Thymus (tissue), 11 donors: ENCODE data around the gene HMMR. TPM values are rescaled to one million over a fixed set of nuclear protein-coding genes. Genes with fewer than 3 reads are reported as not detected.
A peak's percentile ranks its signal among the peaks of the same experiment; 100 is the strongest.

Experiments used
- DNase-seq, 9 donors: peaks; one replicate each; pipeline ENCODE4 v3.0.0-alpha.2; 2013; ENCODE audit warnings: low spot score in 9 of 9, low read depth in 6 of 9, missing footprints in 1 of 9
- H3K27ac ChIP-seq, 2 donors: one replicate each; pipeline ENCODE4 v1.5.1; 2013; ENCODE audit warnings: control low read depth in 1 of 2, low read depth in 1 of 2, low read length in 1 of 2, mild to moderate bottlenecking in 1 of 2, moderate library complexity in 1 of 2
- H3K27me3 ChIP-seq, 2 donors: one replicate each; pipeline ENCODE4 v1.5.1; 2013; ENCODE audit warnings: low read length in 1 of 2; ENCODE audit not compliant: control insufficient read depth in 2 of 2, insufficient read depth in 1 of 2
- H3K36me3 ChIP-seq, 2 donors: one replicate each; pipeline ENCODE4 v1.5.1; 2013; ENCODE audit warnings: low read length in 1 of 2, mild to moderate bottlenecking in 1 of 2, moderate library complexity in 1 of 2; ENCODE audit not compliant: control insufficient read depth in 2 of 2, insufficient read depth in 2 of 2
- H3K4me1 ChIP-seq, 2 donors: one replicate each; pipeline ENCODE4 v1.5.1; 2013; ENCODE audit warnings: low read length in 2 of 2; ENCODE audit not compliant: control insufficient read depth in 2 of 2, insufficient read depth in 2 of 2
- H3K4me3 ChIP-seq, 2 donors: one replicate each; pipeline ENCODE4 v1.5.1; 2013; ENCODE audit warnings: low read length in 2 of 2, control low read depth in 1 of 2, mild to moderate bottlenecking in 1 of 2
- H3K9me3 ChIP-seq, 2 donors: one replicate each; pipeline ENCODE4 v1.5.1; 2013; ENCODE audit warnings: low read length in 1 of 2, mild to moderate bottlenecking in 1 of 2; ENCODE audit not compliant: control insufficient read depth in 2 of 2, insufficient read depth in 1 of 2
- WGBS: extraction: QIAGEN DNeasy Blood & Tissue Kit; methylation state at CpG from one replicate; pipeline ENCODE4 v1.1.7; 2013; 5-methylcytosine and 5-hydroxymethylcytosine counted together
- polyA plus RNA-seq: library from polyadenylated mRNA; stranded (reverse); fragments of 200-250 nt; gene quantifications from one replicate; pipeline ENCODE4 v1.2.3, GENCODE V29; 2013
- total RNA-seq: library from RNA; stranded (reverse); fragments of 120-200 nt; gene quantifications from one replicate; pipeline ENCODE4 v1.2.4, GENCODE V29; 2013
- donor health status: healthy.

The HMMR gene
- total and polyA plus RNA-seq, 2 donors: 6.2 to 54.9 TPM

DNA sequence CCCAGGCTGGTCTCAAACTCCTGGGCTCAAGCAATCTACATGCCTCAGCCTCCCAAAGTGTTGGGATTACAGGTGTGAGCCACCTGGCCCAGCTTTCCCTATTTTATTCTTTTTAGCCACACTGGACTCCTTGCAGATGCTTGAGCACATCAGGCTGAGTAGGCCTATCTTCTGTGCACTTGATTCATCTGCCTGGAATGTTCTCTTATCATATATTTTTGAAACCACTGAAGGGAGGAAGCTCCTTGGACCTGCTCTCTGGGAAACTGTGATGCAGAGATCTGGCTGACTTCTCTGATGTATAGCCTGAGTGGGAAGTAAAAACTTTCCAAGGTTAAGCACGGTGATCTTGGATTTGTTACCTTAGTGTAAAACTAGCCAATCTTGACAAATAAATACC, 38.5 kb downstream of the HMMR start:
- Histone ChIP-seq H3K4me3 (no peak overlapping the region), H3K36me3 (no peaks in the 10 kb centered on the region), H3K9me3 (no peaks in the 10 kb centered on the region), H3K27me3 (no peaks in the 10 kb centered on the region), H3K4me1 (peaks cover 0 to 4% of the 10 kb centered on the region in 2 donors), H3K27ac (no peak overlapping the region)
- no peak for DNase-seq
- WGBS: 96% methylated on average over 1 of the region's 1 CpG

DNA sequence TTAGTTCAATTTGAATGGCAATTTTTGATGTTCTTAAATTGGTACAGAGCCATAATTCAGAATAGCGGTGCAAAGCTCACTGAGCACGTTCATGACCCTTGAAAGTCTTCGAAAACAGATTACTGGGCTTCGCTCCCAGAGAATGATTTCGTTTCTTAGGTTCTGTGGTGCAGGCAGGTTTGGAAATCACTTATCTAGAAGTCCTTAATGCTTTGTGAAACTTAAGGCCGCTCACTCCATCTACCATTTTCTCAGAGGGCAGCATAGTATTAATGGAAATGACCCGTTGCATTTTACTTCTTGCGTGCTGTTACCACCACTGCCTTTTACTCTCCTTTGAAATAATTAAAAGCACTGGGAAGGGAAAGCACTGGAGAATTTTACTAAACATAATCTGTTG, 42.1 kb downstream of the HMMR start:
- WGBS: 89% methylated on average over 8 of the region's 8 CpGs
- no peaks in the 10 kb centered on the region for H3K36me3 ChIP-seq
- no peaks in the 10 kb centered on the region for H3K9me3 ChIP-seq
- peak overlapping the region in 1 of 2 donors; percentile 98 for H3K27ac ChIP-seq
- peaks cover 0 to 4% of the 10 kb centered on the region in 2 donors for H3K4me1 ChIP-seq
- no peaks in the 10 kb centered on the region for H3K27me3 ChIP-seq
- H3K4me3 ChIP-seq: peak overlapping the region; percentile 78 to 85
- no peak for DNase-seq

DNA sequence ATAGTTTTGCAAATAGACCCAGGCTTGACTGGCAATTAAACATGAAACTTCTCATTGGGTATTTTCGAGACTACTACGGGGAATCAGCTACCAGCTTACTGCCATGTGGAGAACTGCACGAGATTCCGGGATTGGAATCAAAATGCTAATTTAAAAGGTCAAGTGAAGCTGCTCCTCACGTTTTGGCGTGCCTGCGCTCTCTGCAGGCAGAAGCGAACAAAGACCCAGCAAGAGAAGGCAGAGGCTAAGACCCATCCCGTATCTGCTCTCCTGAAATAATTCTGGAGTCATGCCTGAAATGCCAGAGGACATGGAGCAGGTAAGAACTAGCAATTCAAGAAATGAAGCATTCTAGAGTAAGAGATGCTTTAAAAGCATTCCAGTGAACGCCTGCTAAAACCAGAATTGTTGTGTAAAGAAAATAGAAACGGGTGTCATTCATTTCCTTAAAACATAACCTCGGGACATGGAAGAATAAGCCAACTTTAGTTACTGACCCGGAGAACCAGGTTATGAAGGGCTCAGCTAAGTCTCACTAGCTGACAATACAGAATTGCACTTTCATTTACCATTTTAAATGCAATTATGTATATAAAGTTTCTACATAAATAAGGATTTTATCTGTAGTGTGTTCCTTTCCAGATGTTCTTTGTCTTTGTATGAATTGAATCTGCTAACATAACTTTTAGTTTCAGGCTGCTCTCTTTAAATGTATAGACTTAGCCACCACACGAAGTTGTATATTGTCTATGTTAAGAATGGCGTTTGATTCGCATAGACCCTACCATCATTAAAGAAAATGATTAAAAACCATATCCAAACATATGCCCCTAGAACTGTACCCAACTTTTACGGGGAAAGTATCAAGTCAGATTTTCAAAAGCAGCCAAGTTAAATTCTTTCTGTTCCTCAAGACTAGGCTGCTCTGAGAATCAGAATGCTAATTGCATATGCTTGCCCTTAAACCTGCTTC, 43.0 kb downstream of the HMMR start:
- under 1% methylated on average over 17 of the region's 17 CpGs for WGBS
- no peaks in the 10 kb centered on the region for H3K9me3 ChIP-seq
- peaks cover under 1 to 7% of the 10 kb centered on the region in 2 donors for H3K4me1 ChIP-seq
- H3K27me3 ChIP-seq: no peaks in the 10 kb centered on the region
- DNase-seq: peak; percentile 40 to 83 (median 55)
- peak overlapping the region; percentile 97 to 98 for H3K27ac ChIP-seq
- H3K36me3 ChIP-seq: no peaks in the 10 kb centered on the region
- H3K4me3 ChIP-seq: peak overlapping the region; percentile 78 to 85

DNA sequence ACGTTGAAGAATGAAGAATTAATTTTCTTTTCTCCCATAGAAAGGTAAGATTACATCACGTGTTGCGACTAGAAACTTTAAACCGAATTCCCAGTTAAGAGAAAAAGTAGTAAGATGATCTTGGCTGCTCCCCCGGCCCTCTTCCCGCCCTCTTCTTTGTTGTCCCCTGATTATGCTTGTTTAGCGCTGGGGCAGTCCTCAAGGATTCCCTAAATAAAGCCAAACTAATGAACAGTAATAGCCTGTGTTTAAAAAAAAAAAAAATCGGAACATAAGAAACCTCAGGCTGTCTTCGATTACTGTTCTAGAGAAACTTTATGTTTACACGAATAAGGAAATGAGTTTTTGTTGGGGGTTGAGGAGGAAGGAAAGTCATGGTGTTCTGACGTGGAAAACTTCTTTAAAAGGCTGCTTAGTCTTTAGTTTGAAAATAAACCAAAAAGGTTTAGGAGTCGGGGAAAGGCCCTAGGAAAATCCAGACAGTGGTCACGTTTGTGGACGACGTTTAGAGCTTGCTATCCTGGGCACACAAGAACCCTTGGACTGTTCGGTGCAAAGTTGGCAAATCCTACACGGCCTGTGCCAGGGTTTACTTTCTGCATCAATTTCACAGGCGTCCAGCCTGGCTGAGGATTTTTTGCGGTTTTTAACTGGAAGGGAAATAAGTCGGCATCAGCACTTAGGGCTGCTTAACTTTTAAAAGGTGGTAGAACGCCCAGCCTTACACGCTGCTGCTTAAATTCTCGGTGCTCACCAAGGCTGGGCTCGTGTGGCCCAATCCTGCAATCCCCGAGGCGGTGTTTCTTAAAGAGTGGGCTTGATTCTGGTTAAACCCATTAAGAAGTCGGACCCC, 43.9 kb downstream of the HMMR start:
- DNase-seq: peak in 7 of 9 donors; percentile 31 to 73 (median 49)
- Histone ChIP-seq H3K27me3 (no peaks in the 10 kb centered on the region), H3K4me1 (peaks cover 5 to 11% of the 10 kb centered on the region in 2 donors), H3K9me3 (no peaks in the 10 kb centered on the region), H3K4me3 (peak overlapping the region; percentile 78 to 85), H3K27ac (peak overlapping the region; percentile 97 to 98), H3K36me3 (peaks cover 0 to 1% of the 10 kb centered on the region in 2 donors)
- under 1% methylated on average over 27 of the region's 27 CpGs for WGBS

DNA sequence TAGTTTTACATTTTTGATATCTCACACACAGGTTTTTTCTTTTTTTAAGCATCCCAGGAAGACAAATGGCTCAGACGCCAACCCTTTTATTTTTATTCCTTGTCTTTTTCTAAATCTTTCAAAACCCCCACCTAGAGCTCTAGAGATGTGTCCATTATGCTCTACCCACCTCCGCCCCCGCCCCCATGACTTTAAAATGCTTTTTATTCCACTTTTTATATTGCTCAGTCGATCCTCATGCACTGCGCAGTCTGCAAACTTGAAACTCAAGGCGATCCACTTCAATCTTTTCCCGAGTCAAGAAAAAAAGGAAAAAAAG, 44.6 kb downstream of the HMMR start:
- no peak for DNase-seq
- H3K4me1 ChIP-seq: peaks cover 5 to 12% of the 10 kb centered on the region in 2 donors
- 2% methylated on average over 7 of the region's 7 CpGs for WGBS
- no peaks in the 10 kb centered on the region for H3K27me3 ChIP-seq
- peaks cover 0 to 3% of the 10 kb centered on the region in 2 donors for H3K36me3 ChIP-seq
- H3K27ac ChIP-seq: peak overlapping the region; percentile 98 to 100
- H3K4me3 ChIP-seq: peak overlapping the region; percentile 78 to 85
- no peaks in the 10 kb centered on the region for H3K9me3 ChIP-seq

- peak within 1 kb of the TSS; percentile 78 to 85 for H3K4me3 ChIP-seq
- WGBS: under 1% methylated on average over 64 of the region's 64 CpGs
- no peaks in the 10 kb centered on the region for H3K27me3 ChIP-seq
- DNase-seq: peak; percentile 83 to 97 (median 94)
- peaks cover 5 to 12% of the 10 kb centered on the region in 2 donors for H3K4me1 ChIP-seq
- peaks cover 0 to 3% of the 10 kb centered on the region in 2 donors for H3K36me3 ChIP-seq
- H3K9me3 ChIP-seq: no peaks in the 10 kb centered on the region
- peak within 1 kb of the TSS; percentile 98 to 100 for H3K27ac ChIP-seq
Observed at GRCh38 chr5:163505368-163506094, 45.1 kb downstream of the HMMR start, which contains the start of gene MAT2B. MAT2B (plus strand) TSS chr5:163505619; CDS start chr5:163505687, 68 bp downstream.

DNA sequence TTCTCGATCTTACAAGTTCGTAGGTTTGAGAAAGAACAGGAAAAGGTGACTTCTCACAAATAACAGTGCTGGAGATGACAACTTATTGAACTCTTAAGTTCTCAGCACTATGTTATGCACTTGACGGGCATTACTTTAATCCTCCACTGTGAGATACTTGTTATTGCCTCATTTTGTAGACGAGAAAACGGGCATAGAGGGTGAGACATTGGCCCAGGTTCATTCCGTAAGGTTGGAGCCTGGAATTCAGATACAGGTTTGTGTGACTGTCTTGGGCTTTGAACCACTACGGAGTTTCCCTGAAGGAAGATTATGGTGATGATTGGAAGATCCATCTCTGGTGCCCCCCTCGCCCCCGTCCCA, 45.6 kb downstream of the HMMR start:
- 2% methylated on average over 9 of the region's 9 CpGs for WGBS
- Histone ChIP-seq H3K4me3 (peak overlapping the region; percentile 78 to 85), H3K4me1 (peaks cover 5 to 12% of the 10 kb centered on the region in 2 donors), H3K27ac (peak overlapping the region; percentile 98 to 100), H3K27me3 (no peaks in the 10 kb centered on the region), H3K36me3 (peaks cover 0 to 3% of the 10 kb centered on the region in 2 donors), H3K9me3 (no peaks in the 10 kb centered on the region)
- DNase-seq: no peak

DNA sequence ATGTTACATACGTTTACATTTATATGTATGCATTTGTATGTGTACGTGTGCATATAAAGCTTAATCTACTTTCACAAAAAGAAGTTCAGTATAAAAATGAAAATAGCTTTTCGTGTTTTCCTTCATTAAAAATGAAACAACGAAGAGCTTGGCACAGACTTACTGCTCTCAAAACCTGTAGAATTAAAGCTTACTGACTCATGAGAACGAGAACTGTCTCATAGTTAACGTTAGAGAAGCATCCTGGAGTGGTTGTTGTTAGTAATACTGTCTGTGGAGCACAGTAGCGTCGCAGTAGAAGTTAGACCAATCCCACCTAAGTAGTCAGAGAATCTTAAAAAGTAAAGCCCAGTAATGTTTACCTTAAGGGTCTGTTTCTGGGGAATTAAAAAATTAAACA, 46.3 kb downstream of the HMMR start:
- H3K27me3 ChIP-seq: no peaks in the 10 kb centered on the region
- H3K9me3 ChIP-seq: no peaks in the 10 kb centered on the region
- peak overlapping the region; percentile 78 to 85 for H3K4me3 ChIP-seq
- peak overlapping the region; percentile 43 to 98 for H3K27ac ChIP-seq
- 5% methylated on average over 8 of the region's 8 CpGs for WGBS
- peak in 3 of 9 donors; percentile 3 to 28 (median 27) for DNase-seq
- peaks cover 0 to 5% of the 10 kb centered on the region in 2 donors for H3K36me3 ChIP-seq
- H3K4me1 ChIP-seq: peaks cover 5 to 12% of the 10 kb centered on the region in 2 donors
